Immature natural killer cell (primary cell): ENCODE measurements around the gene THBS3. TPM values are rescaled to one million over a fixed set of nuclear protein-coding genes. Genes with fewer than 3 reads are reported as not detected.
"Not testable (repeated sequence)": the region's sequence is repeated elsewhere in the genome, so short reads cannot be mapped to it uniquely, and the experiment has no call there.

Source experiments
- DNase-seq, 3 donors: peaks; one replicate each; pipeline ENCODE4 v3.0.0; 2022; ENCODE audit warnings: mixed read lengths in 1 of 3
- H3K27ac Mint-ChIP-seq, 6 donors: one replicate each; pipeline ENCODE4 v1.8.0; 2020; ENCODE audit warnings: mixed read lengths in 6 of 6, mild to moderate bottlenecking in 5 of 6, inconsistent platforms in 4 of 6, moderate library complexity in 3 of 6
- H3K27me3 Mint-ChIP-seq, 3 donors: one replicate each; pipeline ENCODE4 v1.8.0; 2020 to 2021; ENCODE audit warnings: low read depth in 3 of 3, mild to moderate bottlenecking in 3 of 3, mixed read lengths in 3 of 3, moderate library complexity in 3 of 3, inconsistent platforms in 1 of 3
- H3K36me3 Mint-ChIP-seq, 3 donors: one replicate each; pipeline ENCODE4 v1.8.0; 2020; ENCODE audit warnings: mixed read lengths in 3 of 3, inconsistent platforms in 2 of 3, mild to moderate bottlenecking in 2 of 3
- H3K4me1 Mint-ChIP-seq, 2 donors: one replicate each; pipeline ENCODE4 v1.8.0; 2020; ENCODE audit warnings: inconsistent platforms in 2 of 2, mild to moderate bottlenecking in 2 of 2, mixed read lengths in 2 of 2, moderate library complexity in 1 of 2
- H3K4me3 Mint-ChIP-seq, 5 donors: one replicate each; pipeline ENCODE4 v1.8.0; 2020; ENCODE audit warnings: mild to moderate bottlenecking in 5 of 5, mixed read lengths in 5 of 5, inconsistent platforms in 3 of 5, moderate library complexity in 3 of 5
- H3K9me3 Mint-ChIP-seq, 6 donors: one replicate each; pipeline ENCODE4 v1.8.0; 2020; ENCODE audit warnings: mild to moderate bottlenecking in 6 of 6, mixed read lengths in 6 of 6, inconsistent platforms in 4 of 6, moderate library complexity in 3 of 6
- polyA plus RNA-seq, 3 donors: library from polyadenylated mRNA; unstranded; fragments of 300-500 nt; fragmentation: Illumina TruSeq; gene quantifications; one replicate each; pipeline ENCODE4 v1.2.3, GENCODE V29; 2021

Gene THBS3
- polyA plus RNA-seq, 3 donors from 2014 or later = 1.3 to 1.8 TPM; not detected in 1

DNA sequence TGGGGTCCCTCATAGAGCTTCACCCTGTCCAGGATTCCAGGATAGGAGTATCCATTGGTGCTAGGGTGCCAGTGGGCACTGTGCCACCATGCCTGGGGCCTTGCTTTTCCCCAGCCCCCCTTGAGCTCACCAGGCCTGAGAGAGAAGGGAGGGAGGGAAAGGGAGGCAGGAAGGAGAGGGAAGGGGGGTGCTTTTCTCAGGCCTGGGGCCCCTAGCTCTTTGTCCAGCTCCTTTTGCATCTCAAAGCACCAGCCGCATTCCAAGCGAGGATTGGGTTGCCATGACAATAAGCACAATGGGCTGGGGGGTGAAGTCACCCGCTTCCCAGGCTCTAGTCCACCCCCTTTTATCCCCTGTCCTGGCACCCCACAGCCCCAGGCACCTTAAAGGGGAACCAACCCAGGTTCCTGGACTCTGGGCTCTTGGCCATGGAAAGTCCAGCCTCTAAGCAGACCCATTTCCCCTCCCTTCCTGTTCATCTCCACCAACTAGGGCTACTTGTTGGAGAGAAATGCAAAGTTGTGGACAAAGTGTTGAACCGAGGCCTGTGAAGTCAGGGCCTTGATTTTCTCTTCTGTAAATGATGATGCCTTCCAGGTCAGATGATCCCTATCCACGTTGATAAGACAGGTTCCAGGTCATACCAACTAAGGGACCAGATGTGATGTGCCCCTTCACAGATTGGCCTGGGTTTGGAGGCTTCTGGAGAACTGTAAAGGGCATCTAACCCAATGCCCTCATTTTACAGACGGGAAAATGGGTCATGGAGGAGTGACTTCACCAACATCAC lies 11.4 kb downstream of the THBS3 start:
- Mint-ChIP-seq H3K27ac (peak overlapping the region in 3 of 6 donors; percentile 58 to 80 (median 73)), H3K4me3 (peak overlapping the region in 2 of 5 donors; percentile 41 to 77), H3K9me3 (no peaks in the 10 kb centered on the region), H3K27me3 (peaks cover 12 to 18% (median 16%) of the 10 kb centered on the region in 3 donors), H3K36me3 (no peaks in the 10 kb centered on the region), H3K4me1 (peaks cover 23% of the 10 kb centered on the region in 2 donors)
- DNase-seq = no peak

DNA sequence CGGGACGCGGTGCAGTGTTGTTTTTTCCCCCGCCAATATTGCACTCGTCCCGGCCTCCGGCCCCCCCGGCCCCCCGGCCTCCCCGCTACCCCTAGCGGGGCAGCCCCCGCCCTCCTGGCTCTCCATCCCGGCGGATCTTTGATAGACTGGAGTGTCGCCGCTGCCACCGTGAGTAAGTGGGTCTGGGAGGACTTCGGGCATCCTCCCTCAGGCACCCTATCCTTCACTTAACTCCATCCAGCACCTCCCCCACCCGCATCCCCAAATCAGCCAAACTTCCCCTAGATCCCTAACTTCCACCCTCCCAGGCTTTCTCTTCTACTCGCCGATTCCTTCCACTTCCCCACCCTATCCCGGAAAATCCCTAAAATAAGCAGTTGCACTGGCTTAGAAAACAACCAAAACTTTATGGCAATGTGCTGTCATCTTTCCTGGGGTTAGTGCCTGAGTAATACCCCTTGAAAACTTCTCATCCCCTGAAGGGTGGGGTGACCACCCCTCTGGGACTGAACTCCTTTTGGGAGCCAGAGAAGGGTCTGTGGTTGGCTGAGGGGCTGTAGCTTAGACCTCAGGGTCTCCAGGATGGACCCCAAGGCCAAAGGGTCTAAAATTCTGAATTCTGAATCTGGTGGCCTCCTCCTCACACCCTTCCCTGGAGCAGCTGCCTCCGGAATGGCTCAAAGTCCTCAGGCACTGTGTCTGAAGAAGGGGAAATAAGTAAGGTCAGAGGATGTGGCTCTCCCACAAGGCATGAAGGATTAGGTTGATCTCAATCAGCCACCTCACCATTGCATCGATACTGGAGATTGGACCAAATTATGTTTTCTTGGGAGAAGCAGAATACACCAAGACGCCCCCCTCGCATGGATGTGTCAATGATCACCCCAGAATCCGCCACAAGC lies 12.2 kb downstream of the THBS3 start:
- peaks cover 12 to 16% (median 16%) of the 10 kb centered on the region in 3 donors for H3K27me3 Mint-ChIP-seq
- peak overlapping the region; percentile 48 to 77 (median 69) for H3K4me3 Mint-ChIP-seq
- H3K36me3 Mint-ChIP-seq = no peaks in the 10 kb centered on the region
- no peaks in the 10 kb centered on the region for H3K9me3 Mint-ChIP-seq
- DNase-seq = no peak
- peaks cover 23% of the 10 kb centered on the region in 2 donors for H3K4me1 Mint-ChIP-seq
- H3K27ac Mint-ChIP-seq = peak overlapping the region in 5 of 6 donors; percentile 46 to 80 (median 57)

DNA sequence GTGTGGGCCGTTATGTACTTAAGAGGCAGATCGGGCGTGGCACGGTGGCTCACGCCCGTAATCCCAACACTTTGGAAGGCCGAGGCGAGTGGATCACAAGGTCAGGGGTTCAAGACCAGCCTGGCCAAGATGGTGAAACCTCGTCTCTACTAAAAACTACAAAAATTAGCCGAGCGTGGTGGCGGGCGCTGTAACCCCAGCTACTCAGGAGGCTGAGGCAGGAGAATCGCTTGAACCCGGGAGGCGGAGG lies 13.8 kb downstream of the THBS3 start:
- Mint-ChIP-seq H3K27ac (peak overlapping the region in 5 of 6 donors; percentile 83 to 94 (median 93)), H3K4me1 (peaks cover 23% of the 10 kb centered on the region in 2 donors), H3K4me3 (peak overlapping the region; percentile 85 to 96 (median 87)), H3K27me3 (peaks cover 12 to 16% (median 15%) of the 10 kb centered on the region in 3 donors)
- DNase-seq, H3K9me3 Mint-ChIP-seq, H3K36me3 Mint-ChIP-seq: not testable (repeated sequence)

DNA sequence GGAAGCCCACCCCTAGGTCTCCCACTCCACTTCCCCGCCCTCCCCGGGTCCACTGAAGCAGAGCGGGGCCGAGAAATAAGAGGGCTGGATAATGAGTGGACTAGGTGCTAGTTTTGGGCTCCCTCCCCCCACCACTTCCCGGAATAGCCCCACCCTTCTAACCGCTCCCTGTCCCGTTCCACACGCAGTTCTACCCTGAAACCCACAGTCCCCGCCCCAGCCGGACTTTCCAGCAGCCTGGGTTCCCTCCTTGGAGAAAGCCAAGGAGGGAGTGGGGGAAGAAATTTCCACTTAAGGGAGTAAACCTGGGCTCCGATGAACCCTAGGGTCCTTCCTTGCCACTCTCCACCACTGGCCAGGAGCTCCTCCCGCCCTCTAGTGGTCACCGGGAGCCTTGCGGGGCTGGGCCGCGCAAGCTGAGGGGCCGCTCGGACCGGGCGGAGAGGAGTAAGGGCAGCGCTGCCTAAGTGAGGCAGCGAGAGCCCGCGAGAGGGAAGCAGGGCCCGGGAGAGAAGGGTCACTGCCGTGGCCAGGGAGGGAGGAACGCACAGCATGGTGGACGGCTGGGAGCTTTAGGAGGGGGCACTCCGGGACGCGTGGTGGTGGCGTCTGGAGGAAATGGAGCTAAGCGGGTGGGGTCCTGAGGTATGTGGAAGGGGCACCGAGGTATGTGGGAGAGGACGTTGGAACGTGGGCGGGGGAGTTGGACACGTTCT lies 14.3 kb downstream of the THBS3 start:
- peak overlapping the region; percentile 85 to 96 (median 87) for H3K4me3 Mint-ChIP-seq
- DNase-seq = peak; percentile 70 to 73 (median 72)
- peaks cover 12 to 16% (median 15%) of the 10 kb centered on the region in 3 donors for H3K27me3 Mint-ChIP-seq
- peak overlapping the region in 5 of 6 donors; percentile 83 to 94 (median 93) for H3K27ac Mint-ChIP-seq
- H3K36me3 Mint-ChIP-seq = no peaks in the 10 kb centered on the region
- H3K9me3 Mint-ChIP-seq = no peaks in the 10 kb centered on the region
- peaks cover 23% of the 10 kb centered on the region in 2 donors for H3K4me1 Mint-ChIP-seq

DNA sequence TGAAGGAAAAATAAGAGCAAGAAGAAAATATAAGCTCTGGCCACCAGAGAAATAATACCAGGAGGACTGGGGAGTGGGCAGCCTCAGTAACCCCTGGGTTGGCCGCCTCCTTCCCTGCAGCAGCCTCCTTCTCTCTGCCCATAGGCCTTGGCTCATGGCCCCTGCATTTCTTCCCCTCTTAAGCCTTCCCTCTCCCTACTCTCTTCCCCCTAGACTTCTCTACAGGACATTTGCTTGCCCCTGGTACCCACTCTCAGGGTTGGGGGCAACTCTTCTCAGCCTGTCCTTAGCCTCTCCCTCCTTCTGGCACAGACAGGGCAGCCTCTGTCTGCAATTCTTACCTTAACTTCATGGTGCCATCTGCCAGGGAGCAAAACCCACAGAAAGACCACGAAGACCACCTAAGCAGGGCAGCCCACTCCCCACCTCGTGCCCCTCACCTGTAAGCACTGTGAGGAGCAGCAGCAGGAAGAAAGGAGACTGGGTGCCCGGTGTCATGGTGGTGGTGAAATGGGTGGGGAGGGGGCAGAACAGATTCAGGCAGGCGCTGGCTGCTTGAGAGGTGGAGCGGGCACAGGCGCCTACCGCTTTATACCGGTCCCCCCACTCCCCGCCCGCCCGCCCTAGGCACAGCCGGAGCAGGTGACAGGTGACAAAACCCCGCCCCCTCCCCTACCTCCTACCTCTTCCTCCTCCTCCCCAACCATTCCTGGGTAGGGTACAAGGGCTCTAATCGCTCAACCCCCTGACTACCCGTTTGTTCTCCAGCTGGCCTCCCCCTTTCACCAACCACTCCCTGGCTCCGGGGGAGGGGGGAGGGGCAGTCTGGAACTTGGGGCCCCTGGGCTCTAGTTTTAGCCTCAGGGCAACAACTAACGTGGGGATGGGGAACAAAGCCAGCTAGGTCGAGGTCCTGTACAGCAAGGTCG lies 15.1 kb downstream of the THBS3 start:
- Mint-ChIP-seq H3K27ac (peak overlapping the region in 1 of 6 donors; percentile 90), H3K4me3 (peak overlapping the region; percentile 85 to 96 (median 87))
- DNase-seq = no peak

DNA sequence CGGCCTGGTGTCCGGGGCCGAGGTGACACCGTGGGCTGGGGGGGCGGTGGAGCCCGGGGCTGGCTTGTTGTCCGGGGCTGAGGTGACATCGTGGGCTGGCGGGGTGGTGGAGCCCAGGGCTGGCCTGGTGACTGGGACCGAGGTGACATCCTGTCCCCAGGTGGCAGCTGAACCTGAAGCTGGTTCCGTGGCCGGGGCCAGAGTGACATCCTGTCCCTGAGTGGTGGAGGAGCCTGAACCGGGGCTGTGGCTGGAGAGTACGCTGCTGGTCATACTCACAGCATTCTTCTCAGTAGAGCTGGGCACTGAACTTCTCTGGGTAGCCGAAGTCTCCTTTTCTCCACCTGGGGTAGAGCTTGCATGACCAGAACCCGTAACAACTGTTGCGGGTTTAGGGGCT lies 15.8 kb downstream of the THBS3 start:
- no peaks in the 10 kb centered on the region for H3K36me3 Mint-ChIP-seq
- DNase-seq = no peak

More for the DNA sequence above, 15.1 kb downstream of the THBS3 start:
- H3K9me3 Mint-ChIP-seq = no peaks in the 10 kb centered on the region
- no peaks in the 10 kb centered on the region for H3K36me3 Mint-ChIP-seq
- peaks cover 15 to 18% (median 16%) of the 10 kb centered on the region in 3 donors for H3K27me3 Mint-ChIP-seq
- peaks cover 28 to 29% of the 10 kb centered on the region in 2 donors for H3K4me1 Mint-ChIP-seq

DNA sequence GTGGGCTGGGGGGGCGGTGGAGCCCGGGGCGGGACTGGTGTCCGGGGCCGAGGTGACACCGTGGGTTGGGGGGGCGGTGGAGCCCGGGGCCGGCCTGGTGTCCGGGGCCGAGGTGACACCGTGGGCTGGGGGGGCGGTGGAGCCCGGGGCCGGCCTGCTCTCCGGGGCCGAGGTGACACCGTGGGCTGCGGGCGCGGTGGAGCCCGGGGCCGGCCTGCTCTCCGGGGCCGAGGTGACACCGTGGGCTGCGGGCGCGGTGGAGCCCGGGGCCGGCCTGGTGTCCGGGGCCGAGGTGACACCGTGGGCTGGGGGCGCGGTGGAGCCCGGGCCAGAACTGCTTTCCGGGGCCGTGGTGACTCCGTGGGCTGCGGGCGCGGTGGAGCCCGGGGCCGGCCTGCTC lies 17.8 kb downstream of the THBS3 start:
- not testable (repeated sequence) for H3K9me3 Mint-ChIP-seq, H3K27ac Mint-ChIP-seq, H3K4me3 Mint-ChIP-seq, DNase-seq, H3K36me3 Mint-ChIP-seq
- Mint-ChIP-seq H3K27me3 (peaks cover 14 to 18% (median 16%) of the 10 kb centered on the region in 3 donors), H3K4me1 (peaks cover 24 to 29% of the 10 kb centered on the region in 2 donors)

More for the DNA sequence above, 15.8 kb downstream of the THBS3 start:
- Mint-ChIP-seq H3K9me3 (no peaks in the 10 kb centered on the region), H3K27ac (peak overlapping the region in 1 of 6 donors; percentile 90), H3K4me1 (peaks cover 28 to 29% of the 10 kb centered on the region in 2 donors), H3K4me3 (peak overlapping the region in 4 of 5 donors; percentile 27 to 69 (median 44)), H3K27me3 (peaks cover 15 to 18% (median 16%) of the 10 kb centered on the region in 3 donors)

DNA sequence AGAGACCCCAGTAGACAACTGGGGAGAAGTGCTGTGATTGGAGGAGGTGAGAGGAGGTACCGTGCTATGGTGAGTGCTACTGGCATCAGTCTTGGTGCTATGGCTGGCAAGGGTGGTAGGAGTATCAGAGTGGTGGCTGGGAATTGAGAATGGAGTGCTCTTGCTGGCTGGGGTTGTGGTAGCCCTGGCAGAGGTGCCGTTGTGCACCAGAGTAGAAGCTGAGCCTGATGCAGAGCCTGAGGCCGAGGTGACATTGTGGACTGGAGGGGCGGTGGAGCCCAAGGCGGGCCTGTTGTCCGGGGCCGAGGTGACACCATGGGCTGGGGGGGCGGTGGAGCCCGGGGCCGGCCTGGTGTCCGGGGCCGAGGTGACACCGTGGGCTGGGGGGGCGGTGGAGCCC lies 19.4 kb downstream of the THBS3 start:
- no peak for DNase-seq
- H3K36me3 Mint-ChIP-seq = no peaks in the 10 kb centered on the region
- peaks cover 11 to 14% of the 10 kb centered on the region in 2 donors for H3K4me1 Mint-ChIP-seq
- H3K27ac Mint-ChIP-seq = peak overlapping the region in 3 of 6 donors; percentile 17 to 87 (median 23)
- H3K4me3 Mint-ChIP-seq = peak overlapping the region; percentile 23 to 52 (median 44)
- H3K9me3 Mint-ChIP-seq = no peaks in the 10 kb centered on the region
- peaks cover 2 to 7% (median 6%) of the 10 kb centered on the region in 3 donors for H3K27me3 Mint-ChIP-seq

DNA sequence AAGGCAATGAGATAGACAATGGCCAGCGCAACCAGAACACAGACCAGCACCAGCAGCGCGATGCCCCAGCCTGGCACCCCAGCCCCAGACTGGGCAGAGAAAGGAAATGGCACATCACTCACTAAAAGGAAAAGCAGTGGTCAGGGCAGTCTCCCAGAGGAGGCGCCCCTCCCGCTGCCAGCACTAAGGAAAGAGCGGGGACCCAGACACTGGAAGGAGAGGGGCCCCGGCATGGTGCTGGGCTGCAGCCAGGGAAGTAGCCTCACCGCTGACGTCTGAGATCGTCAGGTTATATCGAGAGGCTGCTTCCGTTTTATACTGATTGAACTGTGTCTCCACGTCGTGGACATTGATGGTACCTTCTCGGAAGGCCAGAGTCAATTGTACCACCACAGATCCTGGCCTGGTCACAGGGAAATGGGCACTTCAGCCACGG lies 20.2 kb downstream of the THBS3 start:
- peaks cover 6 to 10% of the 10 kb centered on the region in 2 donors for H3K4me1 Mint-ChIP-seq
- peaks cover 2 to 7% (median 6%) of the 10 kb centered on the region in 3 donors for H3K27me3 Mint-ChIP-seq
- H3K9me3 Mint-ChIP-seq = no peaks in the 10 kb centered on the region
- H3K27ac Mint-ChIP-seq = no peak overlapping the region
- no peak for DNase-seq
- H3K4me3 Mint-ChIP-seq = peak overlapping the region in 1 of 5 donors; percentile 21
- no peaks in the 10 kb centered on the region for H3K36me3 Mint-ChIP-seq

DNA sequence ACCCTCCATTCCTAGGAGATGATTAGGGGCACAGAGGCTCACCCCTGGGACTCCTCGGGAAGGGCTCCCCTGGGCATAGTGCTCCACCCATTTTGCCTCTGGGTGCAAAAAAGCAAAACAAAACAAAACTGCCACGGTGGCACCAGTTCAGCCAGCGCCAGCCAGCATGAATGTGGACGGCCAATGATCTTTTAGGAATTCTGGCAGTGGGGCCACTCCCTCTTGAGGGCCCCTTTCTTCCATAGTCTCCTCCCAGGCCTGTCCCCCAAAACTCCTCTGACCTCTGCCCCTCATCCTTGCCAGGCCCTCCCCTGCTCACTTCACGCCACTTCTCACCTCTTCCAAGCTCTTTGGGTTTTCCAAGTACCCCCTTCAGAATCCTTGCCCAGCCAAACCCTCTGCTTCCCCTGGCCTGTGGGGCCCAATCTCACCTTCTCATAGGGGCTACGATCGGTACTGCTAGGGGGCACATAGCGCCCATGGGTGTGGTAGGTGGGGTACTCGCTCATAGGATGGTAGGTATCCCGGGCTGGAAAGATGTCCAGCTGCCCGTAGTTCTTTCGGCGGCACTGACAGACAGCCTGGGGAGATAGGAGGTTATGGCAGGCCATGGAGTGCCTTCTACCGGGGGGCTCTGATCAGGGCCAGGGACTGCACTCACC lies 20.8 kb downstream of the THBS3 start:
- Mint-ChIP-seq H3K36me3 (no peaks in the 10 kb centered on the region), H3K9me3 (no peaks in the 10 kb centered on the region), H3K4me3 (peak overlapping the region in 1 of 5 donors; percentile 21), H3K27me3 (peaks cover 1 to 5% (median 3%) of the 10 kb centered on the region in 3 donors), H3K27ac (peak overlapping the region in 1 of 6 donors; percentile 64), H3K4me1 (peaks cover 4 to 6% of the 10 kb centered on the region in 2 donors)
- no peak for DNase-seq

DNA sequence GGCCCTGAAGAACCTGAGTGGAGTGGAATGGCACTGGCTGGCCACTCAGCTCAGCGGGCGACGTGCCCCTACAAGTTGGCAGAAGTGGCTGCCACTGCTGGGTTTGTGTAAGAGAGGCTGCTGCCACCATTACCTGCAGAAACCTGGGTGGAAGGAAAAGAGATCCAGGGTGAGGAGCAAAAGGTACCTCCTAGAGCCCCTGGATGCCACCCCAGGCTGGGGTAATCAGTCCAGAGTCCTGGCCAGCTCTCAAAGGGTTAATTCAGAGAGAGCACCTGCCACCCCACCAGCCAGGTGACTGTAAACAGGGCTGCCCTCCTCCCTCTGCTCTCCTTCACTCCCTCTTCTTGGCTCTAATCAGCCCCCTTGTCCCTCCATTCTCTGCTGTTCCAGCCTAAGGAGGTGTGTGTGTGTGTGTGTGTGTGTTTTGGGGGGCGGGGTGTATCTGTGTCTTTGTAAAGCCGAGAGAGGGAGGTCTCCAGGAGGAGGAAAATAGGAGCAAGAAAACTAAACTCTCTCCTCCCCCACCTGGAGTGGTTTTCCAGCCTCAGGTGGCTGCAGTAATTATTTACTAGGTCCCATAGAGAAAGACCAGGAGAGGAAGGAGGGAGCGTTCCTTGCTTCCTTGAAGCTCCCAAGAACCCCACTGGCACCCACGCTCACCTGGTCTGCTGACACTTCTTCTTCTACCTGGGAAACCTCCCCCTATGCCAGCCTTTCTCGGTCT lies 21.5 kb downstream of the THBS3 start:
- DNase-seq = no peak
- H3K9me3 Mint-ChIP-seq = no peaks in the 10 kb centered on the region
- no peaks in the 10 kb centered on the region for H3K36me3 Mint-ChIP-seq
- H3K4me1 Mint-ChIP-seq = peaks cover 4 to 6% of the 10 kb centered on the region in 2 donors
- no peak overlapping the region for H3K27ac Mint-ChIP-seq
- H3K27me3 Mint-ChIP-seq = peaks cover 0 to 3% (median 3%) of the 10 kb centered on the region in 3 donors
- no peak overlapping the region for H3K4me3 Mint-ChIP-seq

DNA sequence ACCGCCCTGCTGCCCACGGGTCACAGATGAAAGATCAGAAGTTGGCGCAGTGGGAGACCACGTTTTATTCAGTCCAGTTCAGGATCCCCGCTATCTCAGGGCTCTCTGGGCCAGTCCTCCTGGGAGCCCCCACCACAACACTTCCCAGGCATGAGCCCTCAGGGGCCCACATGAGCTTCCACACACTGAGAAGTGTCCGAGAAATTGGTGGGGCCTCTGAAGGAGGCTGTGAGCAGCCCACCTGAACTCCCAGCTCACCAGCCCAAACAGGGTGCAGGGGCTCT lies 22.0 kb downstream of the THBS3 start:
- Mint-ChIP-seq H3K4me3 (no peak overlapping the region), H3K27me3 (peaks cover 0 to 3% (median 3%) of the 10 kb centered on the region in 3 donors), H3K36me3 (no peaks in the 10 kb centered on the region), H3K27ac (no peak overlapping the region), H3K4me1 (peaks cover 4 to 6% of the 10 kb centered on the region in 2 donors), H3K9me3 (no peaks in the 10 kb centered on the region)
- DNase-seq = no peak
